IPS-NIHi11 (cell line): Measurements from ENCODE around the gene WWTR1.

Source experiments
- DNase-seq: peaks from one replicate; pipeline ENCODE4 v3.0.0; 2012; ENCODE audit warnings: mixed read lengths, low spot score

Gene WWTR1

GRCh38 chr3:149532489-149533180, 125.2 kb downstream of the WWTR1 start:
- DNase-seq = no peak

DNA sequence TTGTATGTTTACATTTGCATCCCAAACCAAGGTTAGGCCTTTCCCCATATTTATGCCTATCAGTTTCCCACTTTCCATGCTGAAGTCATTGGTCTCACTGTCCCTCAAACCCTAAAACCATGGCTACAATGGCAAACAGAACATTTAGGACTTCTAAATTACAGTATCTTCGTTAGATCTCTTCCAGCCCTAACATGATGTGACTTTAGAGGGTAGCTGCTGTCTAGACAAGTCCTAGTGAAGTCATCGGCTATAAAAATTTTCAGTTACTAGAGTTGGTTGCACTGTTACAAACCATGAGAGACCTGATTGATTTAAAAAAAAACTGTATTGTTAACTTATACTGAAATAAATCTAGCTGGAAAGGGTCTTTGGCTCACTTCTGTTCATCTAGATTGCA, 128.7 kb downstream of the WWTR1 start:
- no peak for DNase-seq

- no peak for DNase-seq
Observed at GRCh38 chr3:149528340-149528650, 129.5 kb downstream of the WWTR1 start.

DNA sequence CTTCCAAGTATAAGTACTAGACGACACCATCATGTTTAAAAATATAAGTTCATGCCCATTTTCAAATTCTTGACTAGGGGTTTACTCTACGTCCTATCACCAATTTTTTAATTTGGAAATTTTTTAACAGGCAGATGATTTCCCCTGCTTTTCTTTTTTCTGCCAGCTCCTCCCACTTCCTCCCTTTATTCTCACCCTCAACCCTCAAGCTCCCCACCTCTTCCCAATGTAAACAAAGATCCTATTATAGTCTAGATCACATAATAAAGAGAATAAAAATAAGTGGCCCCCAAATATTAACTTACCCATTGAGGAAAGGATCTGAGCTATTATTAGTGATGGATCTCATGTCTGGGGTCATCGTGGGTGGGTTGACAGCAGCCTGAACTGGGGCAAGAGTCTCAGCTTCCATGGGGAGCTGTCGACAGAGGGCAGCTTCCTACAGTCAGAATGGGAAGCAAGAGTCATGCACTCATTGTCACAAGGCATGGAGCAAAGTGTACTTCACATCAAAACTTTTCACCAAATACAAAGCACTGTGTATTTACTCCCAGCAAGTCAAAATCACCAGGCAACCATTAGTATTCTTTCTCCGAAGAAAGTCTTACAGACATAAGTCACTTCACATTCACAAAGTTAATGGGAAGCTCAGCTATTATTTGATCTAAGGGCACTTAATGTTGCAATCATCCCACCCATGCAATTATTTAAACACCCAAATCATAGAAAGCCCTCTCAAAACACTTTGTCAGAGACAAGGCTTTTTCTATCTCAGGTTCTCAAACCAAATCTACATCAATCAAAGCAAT, 130.1 kb downstream of the WWTR1 start:
- no peak for DNase-seq

GRCh38 chr3:149523512-149524299, 134.1 kb downstream of the WWTR1 start:
- DNase-seq = no peak

- no peak for DNase-seq
Observed at GRCh38 chr3:149519912-149520311, 137.9 kb downstream of the WWTR1 start.

DNA sequence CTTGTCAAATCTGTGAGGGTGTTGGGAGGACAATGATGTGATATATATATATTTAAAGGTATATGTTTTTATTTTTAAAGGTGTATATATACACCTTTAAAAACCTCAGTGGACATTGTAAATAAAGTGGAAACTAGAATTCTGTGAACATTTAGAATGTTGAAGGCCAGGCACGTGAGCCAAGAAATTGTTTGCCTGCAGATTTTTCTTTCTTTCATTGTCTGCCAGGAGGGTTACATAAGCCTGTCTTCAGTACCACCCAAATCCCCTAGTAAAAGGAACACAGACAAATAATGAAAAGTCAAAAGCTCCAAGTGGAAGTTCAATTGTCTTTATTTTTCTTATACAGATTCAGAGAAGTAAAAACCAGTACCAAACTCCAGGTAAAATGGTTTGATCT, 140.9 kb downstream of the WWTR1 start:
- no peak for DNase-seq

DNA sequence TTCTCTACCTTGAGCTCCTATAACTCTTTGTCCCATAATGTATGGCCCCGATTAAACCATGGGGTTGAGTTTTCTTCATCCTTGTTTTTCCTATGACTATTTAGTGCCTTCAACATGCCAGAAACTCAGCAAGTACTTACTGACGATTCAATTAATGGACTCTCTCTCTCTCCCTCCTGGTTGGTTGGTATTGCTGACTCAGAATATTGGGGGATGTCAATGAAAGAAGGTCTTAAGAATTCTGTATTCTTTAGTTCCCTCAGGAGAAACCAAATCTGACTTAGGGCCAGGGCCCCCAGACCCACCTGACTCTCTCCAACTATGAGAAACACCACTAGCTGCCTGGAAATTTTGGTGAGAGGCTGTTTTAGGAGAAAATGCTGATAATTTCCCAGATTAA, 142.6 kb downstream of the WWTR1 start:
- no peak for DNase-seq

GRCh38 chr3:149514471-149514870, 143.4 kb downstream of the WWTR1 start:
- no peak for DNase-seq

- DNase-seq = peak; percentile 85
Observed at GRCh38 chr3:149512073-149512782, 145.6 kb downstream of the WWTR1 start.

- DNase-seq = no peak
Observed at GRCh38 chr3:149511040-149511626, 146.7 kb downstream of the WWTR1 start.

GRCh38 chr3:149510480-149510879, 147.3 kb downstream of the WWTR1 start:
- DNase-seq = no peak

DNA sequence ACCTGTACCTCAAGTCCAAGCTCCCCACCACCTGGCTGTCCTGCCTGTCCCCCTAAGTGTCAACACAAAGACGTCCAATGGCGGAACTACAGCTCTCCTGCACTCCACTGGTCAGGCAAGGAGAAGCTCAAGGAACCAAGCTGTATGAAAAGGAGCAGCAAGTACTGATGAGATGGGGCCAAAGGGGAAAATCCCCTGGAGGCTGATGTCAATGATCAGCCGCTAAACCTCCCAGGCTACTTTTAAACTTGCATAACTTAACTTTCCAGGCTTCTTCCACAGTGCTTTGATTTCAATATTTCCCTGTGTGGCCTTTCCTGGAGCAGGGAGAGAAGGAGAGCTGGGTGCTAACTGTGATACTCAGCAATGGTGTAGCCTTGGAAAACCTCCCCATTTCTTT, 148.3 kb downstream of the WWTR1 start:
- no peak for DNase-seq

DNA sequence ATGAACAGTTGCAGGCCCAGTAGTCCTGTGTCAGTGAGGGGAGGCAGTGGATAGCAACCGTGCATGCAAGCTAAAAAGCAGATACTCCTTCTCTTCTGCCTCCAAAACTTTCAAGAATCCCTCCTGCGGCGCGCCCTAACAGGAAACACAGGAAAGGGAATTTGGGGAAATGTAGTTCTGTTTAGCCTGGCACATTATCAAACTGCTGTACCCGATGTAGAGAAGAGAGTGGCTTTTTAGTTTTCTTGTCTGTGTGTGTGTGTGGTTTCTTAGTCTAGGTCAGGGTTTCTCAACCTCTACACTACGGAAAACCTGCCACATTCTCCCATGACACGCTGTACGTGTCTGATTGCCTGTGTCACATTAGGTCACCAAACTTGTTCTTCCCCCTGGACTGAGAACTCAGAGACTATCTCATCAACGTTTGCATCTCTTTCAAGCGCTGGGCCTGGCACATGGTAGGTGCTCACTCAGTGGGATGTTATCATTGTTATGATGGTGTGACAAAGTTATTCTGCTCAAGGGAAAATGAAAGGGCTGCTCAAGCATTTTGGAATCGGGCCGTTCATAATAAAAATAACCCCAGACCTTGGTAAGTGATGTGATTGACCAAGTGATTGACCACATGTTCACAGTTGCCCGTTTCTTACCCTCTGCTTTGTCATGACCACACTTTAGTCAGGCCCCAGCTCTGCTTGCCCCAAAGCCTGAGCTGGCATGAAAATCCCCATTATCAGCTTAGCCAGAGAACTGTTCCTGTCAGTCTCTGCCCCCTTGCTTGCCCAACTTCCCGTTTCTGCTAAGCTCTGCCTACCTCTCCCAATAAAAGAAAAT, 150.1 kb downstream of the WWTR1 start:
- no peak for DNase-seq

- DNase-seq = no peak
Observed at GRCh38 chr3:149506965-149507364, 150.9 kb downstream of the WWTR1 start.

GRCh38 chr3:149506540-149506939, 151.3 kb downstream of the WWTR1 start:
- no peak for DNase-seq

- DNase-seq = no peak
Observed at GRCh38 chr3:149502438-149502837, 155.4 kb downstream of the WWTR1 start.

GRCh38 chr3:149501524-149501923, 156.3 kb downstream of the WWTR1 start:
- peak; percentile 24 for DNase-seq

- no peak for DNase-seq
Observed at GRCh38 chr3:149497966-149498670, 159.7 kb downstream of the WWTR1 start.

GRCh38 chr3:149496891-149497290, 160.9 kb downstream of the WWTR1 start:
- DNase-seq = no peak
